ENCODE results near the gene IFI44.

DNA sequence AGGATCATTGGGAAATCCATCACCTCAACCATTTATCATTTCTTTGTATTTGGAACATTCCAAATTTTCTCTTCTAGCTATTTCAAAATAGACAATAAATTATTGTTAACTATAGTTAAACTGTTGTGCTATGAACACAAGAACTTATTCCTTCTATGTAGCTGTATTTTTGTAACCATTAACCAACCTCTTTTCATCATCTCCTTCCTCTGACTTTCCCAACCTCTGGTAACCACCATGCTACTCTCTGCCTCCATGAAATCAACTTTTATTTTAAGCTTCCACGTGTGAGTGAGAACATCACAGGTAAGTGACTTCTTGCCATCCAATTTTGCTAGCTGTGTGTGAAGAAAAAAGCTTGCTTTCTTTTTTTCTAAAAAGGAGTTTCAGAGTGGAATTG lies 29.0 kb upstream of the IFI44 start:
- TF ChIP-seq, protein P1, sequence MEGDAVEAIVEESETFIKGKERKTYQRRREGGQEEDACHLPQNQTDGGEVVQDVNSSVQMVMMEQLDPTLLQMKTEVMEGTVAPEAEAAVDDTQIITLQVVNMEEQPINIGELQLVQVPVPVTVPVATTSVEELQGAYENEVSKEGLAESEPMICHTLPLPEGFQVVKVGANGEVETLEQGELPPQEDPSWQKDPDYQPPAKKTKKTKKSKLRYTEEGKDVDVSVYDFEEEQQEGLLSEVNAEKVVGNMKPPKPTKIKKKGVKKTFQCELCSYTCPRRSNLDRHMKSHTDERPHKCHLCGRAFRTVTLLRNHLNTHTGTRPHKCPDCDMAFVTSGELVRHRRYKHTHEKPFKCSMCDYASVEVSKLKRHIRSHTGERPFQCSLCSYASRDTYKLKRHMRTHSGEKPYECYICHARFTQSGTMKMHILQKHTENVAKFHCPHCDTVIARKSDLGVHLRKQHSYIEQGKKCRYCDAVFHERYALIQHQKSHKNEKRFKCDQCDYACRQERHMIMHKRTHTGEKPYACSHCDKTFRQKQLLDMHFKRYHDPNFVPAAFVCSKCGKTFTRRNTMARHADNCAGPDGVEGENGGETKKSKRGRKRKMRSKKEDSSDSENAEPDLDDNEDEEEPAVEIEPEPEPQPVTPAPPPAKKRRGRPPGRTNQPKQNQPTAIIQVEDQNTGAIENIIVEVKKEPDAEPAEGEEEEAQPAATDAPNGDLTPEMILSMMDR (IDR thresholded peaks at IDR 0.05 in 4 of 5, conservative IDR thresholded peaks at IDR 0.05 in 1 of 5): no peak
- no peak for TF ChIP-seq POLR2A (IDR thresholded peaks at IDR 0.05)

All from gastrocnemius medialis (tissue), 4 donors.